Mesothelial cell of epicardium (in vitro differentiated cells): Measurements from ENCODE around the gene DYNC1H1. TPM values are rescaled to one million over a fixed set of nuclear protein-coding genes. Genes with fewer than 3 reads are reported as not detected.

ENCODE experiments used
- DNase-seq, 2 experiments: peaks; one replicate each; pipeline ENCODE4 v3.0.0; 2021; ENCODE audit warnings: low spot score in 2 of 2; ENCODE audit not compliant: unreplicated experiment in 2 of 2
- H3K27ac Mint-ChIP-seq: 2 replicates; pipeline ENCODE4 v1.8.0; 2021; ENCODE audit warnings: mixed read lengths
- H3K27me3 Mint-ChIP-seq: 2 replicates; pipeline ENCODE4 v1.8.0; 2021; ENCODE audit warnings: low read depth, mixed read lengths
- H3K36me3 Mint-ChIP-seq: 2 replicates; pipeline ENCODE4 v1.8.0; 2021; ENCODE audit warnings: mixed read lengths
- H3K4me1 Mint-ChIP-seq: 2 replicates; pipeline ENCODE4 v1.8.0; 2021; ENCODE audit warnings: mixed read lengths
- H3K4me3 Mint-ChIP-seq: 2 replicates; pipeline ENCODE4 v1.8.0; 2021; ENCODE audit warnings: mild to moderate bottlenecking, moderate library complexity, mixed read lengths
- H3K9me3 Mint-ChIP-seq: 2 replicates; pipeline ENCODE4 v1.8.0; 2021; ENCODE audit warnings: mixed read lengths
- CTCF ChIP-seq: fragments of 200-600 bp; sonication (generic); IDR thresholded peaks from one replicate; pipeline ENCODE4 v1.5.0; 2021; ENCODE audit warnings: antibody characterized with exemption; ENCODE audit not compliant: unreplicated experiment
- total RNA-seq: library from RNA; stranded (reverse); gene quantifications from 3 replicates; pipeline ENCODE4 v1.2.1, GENCODE V29; 2021

The DYNC1H1 gene
- total RNA-seq, 1 donor from 2014 or later: 515 TPM

GRCh38 chr14:101918065-101918989 is 46.0 kb upstream of the DYNC1H1 start:
- no peak for TF ChIP-seq CTCF
- Mint-ChIP-seq H3K4me1 (peaks cover 5% of the 10 kb centered on the region), H3K9me3 (no peaks in the 10 kb centered on the region), H3K36me3 (peaks cover 33% of the 10 kb centered on the region), H3K27ac (no peak overlapping the region), H3K4me3 (no peak overlapping the region), H3K27me3 (no peaks in the 10 kb centered on the region)
- DNase-seq: no peak

GRCh38 chr14:101920271-101920670 is 44.1 kb upstream of the DYNC1H1 start:
- TF ChIP-seq CTCF: no peak
- no peak for DNase-seq
- peaks cover 5% of the 10 kb centered on the region for H3K4me1 Mint-ChIP-seq
- H3K4me3 Mint-ChIP-seq: no peak overlapping the region
- no peaks in the 10 kb centered on the region for H3K9me3 Mint-ChIP-seq
- H3K36me3 Mint-ChIP-seq: peaks cover 28% of the 10 kb centered on the region
- no peaks in the 10 kb centered on the region for H3K27me3 Mint-ChIP-seq
- H3K27ac Mint-ChIP-seq: no peak overlapping the region

- Mint-ChIP-seq H3K9me3 (no peaks in the 10 kb centered on the region), H3K4me3 (no peak overlapping the region), H3K27me3 (no peaks in the 10 kb centered on the region), H3K27ac (no peak overlapping the region), H3K36me3 (peaks cover 22% of the 10 kb centered on the region), H3K4me1 (peaks cover 2% of the 10 kb centered on the region)
- DNase-seq: no peak
- TF ChIP-seq CTCF: no peak
These were observed 41.5 kb upstream of the DYNC1H1 start for GRCh38 chr14:101922866-101923265.

GRCh38 chr14:101925152-101925551 is 39.2 kb upstream of the DYNC1H1 start:
- no peak for DNase-seq
- Mint-ChIP-seq H3K27me3 (no peaks in the 10 kb centered on the region), H3K9me3 (no peaks in the 10 kb centered on the region), H3K4me1 (no peaks in the 10 kb centered on the region), H3K4me3 (no peak overlapping the region), H3K36me3 (peaks cover 18% of the 10 kb centered on the region), H3K27ac (no peak overlapping the region)
- no peak for TF ChIP-seq CTCF

- no peak for DNase-seq
- Mint-ChIP-seq H3K27me3 (no peaks in the 10 kb centered on the region), H3K9me3 (no peaks in the 10 kb centered on the region)
These were observed 38.3 kb upstream of the DYNC1H1 start for GRCh38 chr14:101926085-101926484.

More at GRCh38 chr14:101926085-101926484, 38.3 kb upstream of the DYNC1H1 start:
- TF ChIP-seq CTCF: no peak
- no peak overlapping the region for H3K27ac Mint-ChIP-seq
- no peak overlapping the region for H3K4me3 Mint-ChIP-seq
- H3K36me3 Mint-ChIP-seq: peaks cover 13% of the 10 kb centered on the region
- H3K4me1 Mint-ChIP-seq: no peaks in the 10 kb centered on the region
